ENCODE data around the gene UBXN4.

GRCh38 chr2:135803278-135803677, 61.6 kb downstream of the UBXN4 start:
- TF ChIP-seq CTCF (conservative IDR thresholded peaks at IDR 0.05 in 1 of 2, IDR thresholded peaks at IDR 0.05 in 1 of 2; ENCODE audit: extremely low read depth in 1 of 2, insufficient read depth in 1 of 2, low read depth in 1 of 2, low read length in 2 of 2) (no peak), EZH2 (IDR thresholded peaks at IDR 0.05; ENCODE audit: borderline replicate concordance, low read length) (no peak)
